WTC11 (cell line): Measurements from ENCODE around the gene MIEF2. TPM values are rescaled to one million over a fixed set of nuclear protein-coding genes. Genes with fewer than 3 reads are reported as not detected.

Experiments used
- ATAC-seq: fragments of 200-7000 bp; cut with Tn5 transposase; 2 replicates; pipeline ENCODE4 v1.10.0; 2021; ENCODE audit warnings: mild to moderate bottlenecking, moderate library complexity
- CTCF ChIA-PET: fragments of 300-600 bp; sonication (Branson Sonifier 250); formaldehyde crosslinking; loops from one replicate; lab custom pipeline; 2021; ENCODE audit warnings: antibody characterized with exemption; lab: Charles Lee
- POLR2A ChIA-PET: fragments of 350-600 bp; sonication (Branson Sonifier 250); formaldehyde crosslinking; loops from one replicate; lab custom pipeline; 2021; ENCODE audit warnings: antibody characterized with exemption; lab: Charles Lee
- DNase-seq: peaks from one replicate; pipeline ENCODE4 v3.0.0; 2021; ENCODE audit warnings: low spot score
- H3K27ac Mint-ChIP-seq: 2 replicates; pipeline ENCODE4 v1.8.0; 2021; ENCODE audit warnings: mixed read lengths
- H3K27me3 Mint-ChIP-seq: 2 replicates; pipeline ENCODE4 v1.8.0; 2021; ENCODE audit warnings: low read depth, mild to moderate bottlenecking, moderate library complexity, mixed read lengths
- H3K36me3 Mint-ChIP-seq: 2 replicates; pipeline ENCODE4 v1.8.0; 2021; ENCODE audit warnings: mixed read lengths
- H3K4me1 Mint-ChIP-seq: 2 replicates; pipeline ENCODE4 v1.8.0; 2022; ENCODE audit warnings: mixed read lengths
- H3K4me3 Mint-ChIP-seq: 2 replicates; pipeline ENCODE4 v1.8.0; 2021; ENCODE audit warnings: mild to moderate bottlenecking, moderate library complexity, mixed read lengths
- H3K9me3 Mint-ChIP-seq: 2 replicates; pipeline ENCODE4 v1.8.0; 2021; ENCODE audit warnings: mixed read lengths
- ATF1 ChIP-seq: sonication (generic); formaldehyde crosslinking; IDR thresholded peaks from 2 replicates; pipeline ENCODE4 v1.8.1; 2023; ENCODE audit warnings: mild to moderate bottlenecking, moderate library complexity, missing genetic modification reagents
- CBFB ChIP-seq: sonication (generic); formaldehyde crosslinking; IDR thresholded peaks from 2 replicates; pipeline ENCODE4 v1.8.1; 2022; ENCODE audit warnings: mild to moderate bottlenecking, low read depth, missing genetic modification reagents
- CREB1 ChIP-seq: sonication (generic); formaldehyde crosslinking; IDR thresholded peaks from 2 replicates; pipeline ENCODE4 v1.8.0; 2023; ENCODE audit warnings: mild to moderate bottlenecking, missing genetic modification reagents
- FOXP1 ChIP-seq: sonication (generic); formaldehyde crosslinking; IDR thresholded peaks from 2 replicates; pipeline ENCODE4 v1.8.0; 2022; ENCODE audit warnings: missing genetic modification reagents, mild to moderate bottlenecking, moderate library complexity, borderline replicate concordance
- IRF2 ChIP-seq: sonication (generic); formaldehyde crosslinking; IDR thresholded peaks from 2 replicates; pipeline ENCODE4 v1.8.0; 2022; ENCODE audit warnings: low read depth, missing genetic modification reagents, borderline replicate concordance
- NFATC4 ChIP-seq: fragments of 250-450 bp; sonication (Bioruptor Pico); IDR thresholded peaks from 2 replicates; pipeline ENCODE4 v1.9.0; 2021; ENCODE audit warnings: mild to moderate bottlenecking
- OVOL2 ChIP-seq: fragments of 250-450 bp; sonication (Bioruptor Pico); IDR thresholded peaks from 2 replicates; pipeline ENCODE4 v1.9.0; 2021; ENCODE audit warnings: mild to moderate bottlenecking, borderline replicate concordance
- RORB ChIP-seq: fragments of 250-450 bp; sonication (Bioruptor Pico); IDR thresholded peaks from 2 replicates; pipeline ENCODE4 v1.9.0; 2021; ENCODE audit warnings: mild to moderate bottlenecking
- SMAD4 ChIP-seq: sonication (generic); formaldehyde crosslinking; IDR thresholded peaks from 2 replicates; pipeline ENCODE4 v1.8.0; 2022; ENCODE audit warnings: mild to moderate bottlenecking, missing genetic modification reagents
- ZBTB21 ChIP-seq: sonication (generic); formaldehyde crosslinking; IDR thresholded peaks from 2 replicates; pipeline ENCODE4 v1.8.1; 2023; ENCODE audit warnings: mild to moderate bottlenecking, missing genetic modification reagents, borderline replicate concordance
- ZNF263 ChIP-seq: sonication (generic); formaldehyde crosslinking; IDR thresholded peaks from 2 replicates; pipeline ENCODE4 v1.8.1; 2022; ENCODE audit warnings: low read depth, mild to moderate bottlenecking, moderate library complexity, missing genetic modification reagents
- ZNF317 ChIP-seq: sonication (generic); formaldehyde crosslinking; IDR thresholded peaks from 2 replicates; pipeline ENCODE4 v1.8.1; 2023; ENCODE audit warnings: low read depth, mild to moderate bottlenecking, moderate library complexity, missing genetic modification reagents, borderline replicate concordance
- total RNA-seq: library from RNA; stranded (reverse); gene quantifications from 3 replicates; pipeline ENCODE4 v1.2.3, GENCODE V29; 2021
- TF ChIP-seq, protein P1 (sequence below): fragments of 250-450 bp; sonication (Bioruptor Pico); IDR thresholded peaks from 2 replicates; pipeline ENCODE4 v1.9.0; 2021; ENCODE audit warnings: moderate library complexity, mild to moderate bottlenecking, inconsistent platforms, borderline replicate concordance
- TF ChIP-seq, protein P2 (sequence below): fragments of 250-450 bp; sonication (Bioruptor Pico); IDR thresholded peaks from 2 replicates; pipeline ENCODE4 v1.9.0; 2021; ENCODE audit warnings: mild to moderate bottlenecking
- TF ChIP-seq, protein P3 (sequence below): sonication (generic); formaldehyde crosslinking; IDR thresholded peaks from 2 replicates; pipeline ENCODE4 v1.8.1; 2023; ENCODE audit warnings: mild to moderate bottlenecking, missing genetic modification reagents, moderate library complexity
- TF ChIP-seq, protein P4 (sequence below): sonication (generic); formaldehyde crosslinking; IDR thresholded peaks from 2 replicates; pipeline ENCODE4 v1.8.0; 2022; ENCODE audit warnings: mild to moderate bottlenecking, missing genetic modification reagents
- TF ChIP-seq, protein P5 (sequence below): fragments of 250-450 bp; sonication (Bioruptor Pico); IDR thresholded peaks from 2 replicates; pipeline ENCODE4 v2.1.2; 2022; ENCODE audit warnings: mild to moderate bottlenecking, moderate library complexity
- TF ChIP-seq, protein P6 (sequence below): sonication (generic); formaldehyde crosslinking; conservative IDR thresholded peaks from 2 replicates; pipeline ENCODE4 v1.8.1; 2023; ENCODE audit warnings: mild to moderate bottlenecking, low read depth, missing genetic modification reagents, moderate library complexity
- TF ChIP-seq, protein P7 (sequence below): sonication (generic); formaldehyde crosslinking; IDR thresholded peaks from 2 replicates; pipeline ENCODE4 v1.8.1; 2023; ENCODE audit warnings: mild to moderate bottlenecking, missing genetic modification reagents, moderate library complexity
- TF ChIP-seq, protein P8 (sequence below): sonication (generic); formaldehyde crosslinking; IDR thresholded peaks from 2 replicates; pipeline ENCODE4 v1.8.1; 2023; ENCODE audit warnings: mild to moderate bottlenecking, missing genetic modification reagents

The MIEF2 gene
- total RNA-seq, 1 experiment from 2014 or later: 18.8 TPM

DNA sequence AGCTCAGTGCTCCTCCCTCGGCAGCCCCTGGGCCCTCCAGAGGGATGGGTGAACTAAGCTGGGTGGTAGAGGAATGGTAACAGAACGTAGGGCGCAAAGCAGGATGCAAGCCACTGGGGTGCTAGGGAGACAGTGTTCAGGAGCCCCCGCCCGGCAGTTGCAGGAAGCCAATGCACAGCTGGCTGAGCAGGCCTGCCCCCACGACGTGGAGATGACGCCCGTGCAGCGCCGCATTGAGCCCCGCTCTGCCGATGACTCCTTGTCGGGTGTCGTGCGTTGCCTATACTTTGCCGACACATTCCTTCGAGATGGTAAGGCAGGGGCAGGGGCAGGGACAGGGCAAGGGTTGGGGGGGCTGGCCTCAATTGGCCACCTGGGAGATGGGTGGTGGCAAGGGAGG lies 22.2 kb upstream of the MIEF2 start:
- Mint-ChIP-seq H3K27me3 (no peaks in the 10 kb centered on the region), H3K27ac (no peak overlapping the region), H3K36me3 (peaks cover 34% of the 10 kb centered on the region), H3K4me1 (no peaks in the 10 kb centered on the region), H3K9me3 (no peaks in the 10 kb centered on the region), H3K4me3 (no peak overlapping the region)
- ChIA-PET POLR2A (interaction anchor here (1.0 kb wide), 1 partner anchor 21 kb away, joined by 3 read pairs; no protein-coding TSS in a partner anchor), CTCF (no interaction called here)
- TF ChIP-seq FOXP1 (CRISPR knock-in tag) (no peak), RORB (no peak), OVOL2 (no peak), NFATC4 (CRISPR knock-in tag) (no peak), SMAD4 (CRISPR knock-in tag) (no peak), ZNF317 (CRISPR knock-in tag) (no peak), ATF1 (CRISPR knock-in tag) (no peak), ZBTB21 (CRISPR knock-in tag) (no peak)
- TF ChIP-seq, protein P1, sequence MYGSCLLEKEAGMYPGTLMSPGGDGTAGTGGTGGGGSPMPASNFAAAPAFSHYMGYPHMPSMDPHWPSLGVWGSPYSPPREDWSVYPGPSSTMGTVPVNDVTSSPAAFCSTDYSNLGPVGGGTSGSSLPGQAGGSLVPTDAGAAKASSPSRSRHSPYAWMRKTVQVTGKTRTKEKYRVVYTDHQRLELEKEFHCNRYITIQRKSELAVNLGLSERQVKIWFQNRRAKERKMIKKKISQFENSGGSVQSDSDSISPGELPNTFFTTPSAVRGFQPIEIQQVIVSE: no peak
- TF ChIP-seq, protein P2, sequence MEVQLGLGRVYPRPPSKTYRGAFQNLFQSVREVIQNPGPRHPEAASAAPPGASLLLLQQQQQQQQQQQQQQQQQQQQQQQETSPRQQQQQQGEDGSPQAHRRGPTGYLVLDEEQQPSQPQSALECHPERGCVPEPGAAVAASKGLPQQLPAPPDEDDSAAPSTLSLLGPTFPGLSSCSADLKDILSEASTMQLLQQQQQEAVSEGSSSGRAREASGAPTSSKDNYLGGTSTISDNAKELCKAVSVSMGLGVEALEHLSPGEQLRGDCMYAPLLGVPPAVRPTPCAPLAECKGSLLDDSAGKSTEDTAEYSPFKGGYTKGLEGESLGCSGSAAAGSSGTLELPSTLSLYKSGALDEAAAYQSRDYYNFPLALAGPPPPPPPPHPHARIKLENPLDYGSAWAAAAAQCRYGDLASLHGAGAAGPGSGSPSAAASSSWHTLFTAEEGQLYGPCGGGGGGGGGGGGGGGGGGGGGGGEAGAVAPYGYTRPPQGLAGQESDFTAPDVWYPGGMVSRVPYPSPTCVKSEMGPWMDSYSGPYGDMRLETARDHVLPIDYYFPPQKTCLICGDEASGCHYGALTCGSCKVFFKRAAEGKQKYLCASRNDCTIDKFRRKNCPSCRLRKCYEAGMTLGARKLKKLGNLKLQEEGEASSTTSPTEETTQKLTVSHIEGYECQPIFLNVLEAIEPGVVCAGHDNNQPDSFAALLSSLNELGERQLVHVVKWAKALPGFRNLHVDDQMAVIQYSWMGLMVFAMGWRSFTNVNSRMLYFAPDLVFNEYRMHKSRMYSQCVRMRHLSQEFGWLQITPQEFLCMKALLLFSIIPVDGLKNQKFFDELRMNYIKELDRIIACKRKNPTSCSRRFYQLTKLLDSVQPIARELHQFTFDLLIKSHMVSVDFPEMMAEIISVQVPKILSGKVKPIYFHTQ (CRISPR knock-in tag): no peak
- TF ChIP-seq, protein P3, sequence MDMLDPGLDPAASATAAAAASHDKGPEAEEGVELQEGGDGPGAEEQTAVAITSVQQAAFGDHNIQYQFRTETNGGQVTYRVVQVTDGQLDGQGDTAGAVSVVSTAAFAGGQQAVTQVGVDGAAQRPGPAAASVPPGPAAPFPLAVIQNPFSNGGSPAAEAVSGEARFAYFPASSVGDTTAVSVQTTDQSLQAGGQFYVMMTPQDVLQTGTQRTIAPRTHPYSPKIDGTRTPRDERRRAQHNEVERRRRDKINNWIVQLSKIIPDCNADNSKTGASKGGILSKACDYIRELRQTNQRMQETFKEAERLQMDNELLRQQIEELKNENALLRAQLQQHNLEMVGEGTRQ: no peak
- TF ChIP-seq, protein P4, sequence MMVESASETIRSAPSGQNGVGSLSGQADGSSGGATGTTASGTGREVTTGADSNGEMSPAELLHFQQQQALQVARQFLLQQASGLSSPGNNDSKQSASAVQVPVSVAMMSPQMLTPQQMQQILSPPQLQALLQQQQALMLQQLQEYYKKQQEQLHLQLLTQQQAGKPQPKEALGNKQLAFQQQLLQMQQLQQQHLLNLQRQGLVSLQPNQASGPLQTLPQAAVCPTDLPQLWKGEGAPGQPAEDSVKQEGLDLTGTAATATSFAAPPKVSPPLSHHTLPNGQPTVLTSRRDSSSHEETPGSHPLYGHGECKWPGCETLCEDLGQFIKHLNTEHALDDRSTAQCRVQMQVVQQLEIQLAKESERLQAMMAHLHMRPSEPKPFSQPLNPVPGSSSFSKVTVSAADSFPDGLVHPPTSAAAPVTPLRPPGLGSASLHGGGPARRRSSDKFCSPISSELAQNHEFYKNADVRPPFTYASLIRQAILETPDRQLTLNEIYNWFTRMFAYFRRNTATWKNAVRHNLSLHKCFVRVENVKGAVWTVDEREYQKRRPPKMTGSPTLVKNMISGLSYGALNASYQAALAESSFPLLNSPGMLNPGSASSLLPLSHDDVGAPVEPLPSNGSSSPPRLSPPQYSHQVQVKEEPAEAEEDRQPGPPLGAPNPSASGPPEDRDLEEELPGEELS: no peak
- TF ChIP-seq, protein P5, sequence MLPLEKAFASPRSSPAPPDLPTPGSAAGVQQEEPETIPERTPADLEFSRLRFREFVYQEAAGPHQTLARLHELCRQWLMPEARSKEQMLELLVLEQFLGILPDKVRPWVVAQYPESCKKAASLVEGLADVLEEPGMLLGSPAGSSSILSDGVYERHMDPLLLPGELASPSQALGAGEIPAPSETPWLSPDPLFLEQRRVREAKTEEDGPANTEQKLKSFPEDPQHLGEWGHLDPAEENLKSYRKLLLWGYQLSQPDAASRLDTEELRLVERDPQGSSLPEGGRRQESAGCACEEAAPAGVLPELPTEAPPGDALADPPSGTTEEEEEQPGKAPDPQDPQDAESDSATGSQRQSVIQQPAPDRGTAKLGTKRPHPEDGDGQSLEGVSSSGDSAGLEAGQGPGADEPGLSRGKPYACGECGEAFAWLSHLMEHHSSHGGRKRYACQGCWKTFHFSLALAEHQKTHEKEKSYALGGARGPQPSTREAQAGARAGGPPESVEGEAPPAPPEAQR (CRISPR knock-in tag): no peak
- TF ChIP-seq, protein P6, sequence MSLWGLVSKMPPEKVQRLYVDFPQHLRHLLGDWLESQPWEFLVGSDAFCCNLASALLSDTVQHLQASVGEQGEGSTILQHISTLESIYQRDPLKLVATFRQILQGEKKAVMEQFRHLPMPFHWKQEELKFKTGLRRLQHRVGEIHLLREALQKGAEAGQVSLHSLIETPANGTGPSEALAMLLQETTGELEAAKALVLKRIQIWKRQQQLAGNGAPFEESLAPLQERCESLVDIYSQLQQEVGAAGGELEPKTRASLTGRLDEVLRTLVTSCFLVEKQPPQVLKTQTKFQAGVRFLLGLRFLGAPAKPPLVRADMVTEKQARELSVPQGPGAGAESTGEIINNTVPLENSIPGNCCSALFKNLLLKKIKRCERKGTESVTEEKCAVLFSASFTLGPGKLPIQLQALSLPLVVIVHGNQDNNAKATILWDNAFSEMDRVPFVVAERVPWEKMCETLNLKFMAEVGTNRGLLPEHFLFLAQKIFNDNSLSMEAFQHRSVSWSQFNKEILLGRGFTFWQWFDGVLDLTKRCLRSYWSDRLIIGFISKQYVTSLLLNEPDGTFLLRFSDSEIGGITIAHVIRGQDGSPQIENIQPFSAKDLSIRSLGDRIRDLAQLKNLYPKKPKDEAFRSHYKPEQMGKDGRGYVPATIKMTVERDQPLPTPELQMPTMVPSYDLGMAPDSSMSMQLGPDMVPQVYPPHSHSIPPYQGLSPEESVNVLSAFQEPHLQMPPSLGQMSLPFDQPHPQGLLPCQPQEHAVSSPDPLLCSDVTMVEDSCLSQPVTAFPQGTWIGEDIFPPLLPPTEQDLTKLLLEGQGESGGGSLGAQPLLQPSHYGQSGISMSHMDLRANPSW (CRISPR knock-in tag): no peak
- no peak for ATAC-seq
- DNase-seq: no peak

DNA sequence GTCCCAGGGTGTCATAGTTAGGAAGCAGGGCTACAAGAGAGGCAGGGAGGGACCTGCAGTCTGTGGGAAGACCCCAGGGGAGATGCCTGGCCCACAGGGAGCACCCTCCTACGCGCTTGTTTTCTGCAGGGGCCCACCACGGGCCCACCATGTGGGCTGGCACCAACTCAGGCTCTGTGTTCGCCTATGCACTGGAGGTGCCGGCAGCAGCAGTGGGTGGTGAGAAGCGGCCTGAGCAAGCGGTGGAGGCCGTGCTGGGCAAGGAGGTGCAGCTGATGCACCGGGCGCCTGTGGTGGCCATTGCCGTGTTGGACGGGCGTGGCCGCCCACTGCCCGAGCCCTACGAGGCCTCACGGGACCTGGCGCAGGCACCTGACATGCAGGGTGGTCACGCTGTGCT lies 20.0 kb upstream of the MIEF2 start:
- H3K9me3 Mint-ChIP-seq: no peaks in the 10 kb centered on the region
- ChIA-PET POLR2A (no interaction called here), CTCF (no interaction called here)
- H3K27ac Mint-ChIP-seq: no peak overlapping the region
- no peaks in the 10 kb centered on the region for H3K27me3 Mint-ChIP-seq
- H3K4me1 Mint-ChIP-seq: peaks cover 2% of the 10 kb centered on the region; the same call in 1 of the 2 replicates
- ATAC-seq (no peak), DNase-seq (no peak)
- no peak overlapping the region for H3K4me3 Mint-ChIP-seq
- H3K36me3 Mint-ChIP-seq: peaks cover 29% of the 10 kb centered on the region
- TF ChIP-seq CBFB (no peak), IRF2 (no peak), CREB1 (CRISPR knock-in tag) (no peak), ZNF263 (CRISPR knock-in tag) (no peak)
- TF ChIP-seq, protein P7, sequence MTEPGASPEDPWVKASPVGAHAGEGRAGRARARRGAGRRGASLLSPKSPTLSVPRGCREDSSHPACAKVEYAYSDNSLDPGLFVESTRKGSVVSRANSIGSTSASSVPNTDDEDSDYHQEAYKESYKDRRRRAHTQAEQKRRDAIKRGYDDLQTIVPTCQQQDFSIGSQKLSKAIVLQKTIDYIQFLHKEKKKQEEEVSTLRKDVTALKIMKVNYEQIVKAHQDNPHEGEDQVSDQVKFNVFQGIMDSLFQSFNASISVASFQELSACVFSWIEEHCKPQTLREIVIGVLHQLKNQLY (CRISPR knock-in tag): no peak
- TF ChIP-seq, protein P8, sequence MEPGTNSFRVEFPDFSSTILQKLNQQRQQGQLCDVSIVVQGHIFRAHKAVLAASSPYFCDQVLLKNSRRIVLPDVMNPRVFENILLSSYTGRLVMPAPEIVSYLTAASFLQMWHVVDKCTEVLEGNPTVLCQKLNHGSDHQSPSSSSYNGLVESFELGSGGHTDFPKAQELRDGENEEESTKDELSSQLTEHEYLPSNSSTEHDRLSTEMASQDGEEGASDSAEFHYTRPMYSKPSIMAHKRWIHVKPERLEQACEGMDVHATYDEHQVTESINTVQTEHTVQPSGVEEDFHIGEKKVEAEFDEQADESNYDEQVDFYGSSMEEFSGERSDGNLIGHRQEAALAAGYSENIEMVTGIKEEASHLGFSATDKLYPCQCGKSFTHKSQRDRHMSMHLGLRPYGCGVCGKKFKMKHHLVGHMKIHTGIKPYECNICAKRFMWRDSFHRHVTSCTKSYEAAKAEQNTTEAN (CRISPR knock-in tag): no peak
